Measurements from ENCODE around the gene DAGLA.
"Not testable (repeated sequence)": the region's sequence is repeated elsewhere in the genome, so short reads cannot be mapped to it uniquely, and the experiment has no call there.

- not testable (repeated sequence) for TF ChIP-seq CTCF (IDR thresholded peaks at IDR 0.05 in 8 of 11, conservative IDR thresholded peaks at IDR 0.05 in 3 of 11); POLR2A (IDR thresholded peaks at IDR 0.05); POLR2AphosphoS5 (IDR thresholded peaks at IDR 0.05)
Measured at GRCh38 chr11:61673946-61674467, 6.2 kb upstream of the DAGLA start.
